Suprapubic skin (tissue), 4 donors: ENCODE results near the gene NME7.

ENCODE experiments used
- EP300 ChIP-seq: sonication (generic); formaldehyde crosslinking; IDR thresholded peaks from one replicate; pipeline ENCODE4 v1.6.1; 2017; ENCODE audit warnings: antibody characterized with exemption
- POLR2A ChIP-seq, 2 donors: fragments of 450-650 bp; IDR thresholded peaks; one replicate each; pipeline ENCODE4 v1.6.1; 2017; ENCODE audit warnings: antibody characterized with exemption in 2 of 2, mild to moderate bottlenecking in 2 of 2, moderate library complexity in 2 of 2
- POLR2AphosphoS5 ChIP-seq, 3 donors: sonication (generic); formaldehyde crosslinking; IDR thresholded peaks; one replicate each; pipeline ENCODE4 v1.6.1; 2017; ENCODE audit warnings: antibody characterized with exemption in 3 of 3
- TF ChIP-seq, protein P1 (sequence below), 2 donors: fragments of 200-600 bp in 1 of 2; fragments of 450-650 bp in 1 of 2; sonication (generic) in 1 of 2; IDR thresholded peaks; one replicate each; pipeline ENCODE4 v1.5.1; 2016 to 2019; ENCODE audit warnings: antibody characterized with exemption in 2 of 2, mild to moderate bottlenecking in 1 of 2, moderate library complexity in 1 of 2

- TF ChIP-seq, protein P1, sequence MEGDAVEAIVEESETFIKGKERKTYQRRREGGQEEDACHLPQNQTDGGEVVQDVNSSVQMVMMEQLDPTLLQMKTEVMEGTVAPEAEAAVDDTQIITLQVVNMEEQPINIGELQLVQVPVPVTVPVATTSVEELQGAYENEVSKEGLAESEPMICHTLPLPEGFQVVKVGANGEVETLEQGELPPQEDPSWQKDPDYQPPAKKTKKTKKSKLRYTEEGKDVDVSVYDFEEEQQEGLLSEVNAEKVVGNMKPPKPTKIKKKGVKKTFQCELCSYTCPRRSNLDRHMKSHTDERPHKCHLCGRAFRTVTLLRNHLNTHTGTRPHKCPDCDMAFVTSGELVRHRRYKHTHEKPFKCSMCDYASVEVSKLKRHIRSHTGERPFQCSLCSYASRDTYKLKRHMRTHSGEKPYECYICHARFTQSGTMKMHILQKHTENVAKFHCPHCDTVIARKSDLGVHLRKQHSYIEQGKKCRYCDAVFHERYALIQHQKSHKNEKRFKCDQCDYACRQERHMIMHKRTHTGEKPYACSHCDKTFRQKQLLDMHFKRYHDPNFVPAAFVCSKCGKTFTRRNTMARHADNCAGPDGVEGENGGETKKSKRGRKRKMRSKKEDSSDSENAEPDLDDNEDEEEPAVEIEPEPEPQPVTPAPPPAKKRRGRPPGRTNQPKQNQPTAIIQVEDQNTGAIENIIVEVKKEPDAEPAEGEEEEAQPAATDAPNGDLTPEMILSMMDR (IDR thresholded peaks at IDR 0.05) = no peak
- TF ChIP-seq POLR2A (IDR thresholded peaks at IDR 0.05) (no peak), EP300 (no peak), POLR2AphosphoS5 (IDR thresholded peaks at IDR 0.05) (no peak)
Measured at GRCh38 chr1:169321539-169321938, 46.1 kb downstream of the NME7 start.
